Ureter (tissue), 1 donor: Measurements from ENCODE around the gene MAPK11. TPM values are rescaled to one million over a fixed set of nuclear protein-coding genes. Genes with fewer than 3 reads are reported as not detected.
A peak's percentile ranks its signal among the peaks of the same experiment; 100 is the strongest.

ENCODE experiments used
- DNase-seq: peaks from one replicate; pipeline ENCODE4 v3.0.0-alpha.2; 2020; ENCODE audit warnings: low spot score
- total RNA-seq: library from RNA; stranded (reverse); gene quantifications from one replicate; pipeline ENCODE4 v1.2.4, GENCODE V29; 2023
- donor health status: DM: yes; HTN: yes; CAD: no.

The MAPK11 gene
- total RNA-seq, 1 donor from 2014 or later: 15.4 TPM

- no peak for DNase-seq
These were observed 37.9 kb upstream of the MAPK11 start for GRCh38 chr22:50307890-50308596.

GRCh38 chr22:50306753-50307749 is 36.9 kb upstream of the MAPK11 start, which contains the start of gene PLXNB2:
PLXNB2 (minus strand) TSS chr22:50307646; CDS start chr22:50290584, 17,062 bp downstream.
- DNase-seq: peak; percentile 82

DNA sequence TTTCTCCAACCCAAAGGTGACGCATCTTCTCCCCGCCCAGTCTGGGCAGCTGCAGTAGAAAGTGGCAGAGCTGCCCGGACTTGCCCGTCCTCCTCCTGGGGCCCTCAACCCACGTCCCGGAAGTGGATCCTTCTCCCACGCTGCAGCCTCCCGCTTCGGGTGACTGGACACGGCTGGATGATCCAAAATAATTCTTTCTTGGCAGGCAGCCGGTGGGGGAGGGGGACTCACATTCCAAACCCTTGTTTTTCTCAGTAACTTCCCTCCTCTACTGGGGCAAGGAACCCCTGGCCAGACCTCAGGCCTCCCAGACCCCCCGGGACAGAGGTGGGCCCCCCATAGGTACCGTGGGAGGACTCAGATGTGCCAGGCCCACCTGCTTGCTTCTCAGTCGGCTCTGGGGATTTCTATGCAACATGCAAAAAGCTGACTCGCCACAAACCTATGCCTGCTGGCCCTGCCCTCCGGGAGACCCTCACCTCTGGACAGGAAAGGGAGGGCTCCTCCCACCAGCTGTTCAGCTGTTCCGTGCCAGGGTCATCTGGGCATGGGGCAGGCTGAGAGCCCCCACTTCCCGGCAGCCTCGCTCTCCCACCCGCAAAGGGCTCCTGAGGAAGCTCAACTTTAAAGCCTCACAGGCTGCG is 35.9 kb upstream of the MAPK11 start:
- DNase-seq: peak; percentile 94

GRCh38 chr22:50305393-50305922 is 35.3 kb upstream of the MAPK11 start:
- DNase-seq: no peak

- no peak for DNase-seq
These were observed 34.6 kb upstream of the MAPK11 start for GRCh38 chr22:50304528-50305392.

GRCh38 chr22:50303848-50304527 is 33.8 kb upstream of the MAPK11 start:
- DNase-seq: peak; percentile 81

GRCh38 chr22:50303515-50303847 is 33.3 kb upstream of the MAPK11 start:
- DNase-seq: no peak

- DNase-seq: no peak
These were observed 32.4 kb upstream of the MAPK11 start for GRCh38 chr22:50302564-50302963.

- no peak for DNase-seq
These were observed 31.9 kb upstream of the MAPK11 start for GRCh38 chr22:50302041-50302541.

- DNase-seq: no peak
These were observed 31.4 kb upstream of the MAPK11 start for GRCh38 chr22:50301581-50301991.

DNA sequence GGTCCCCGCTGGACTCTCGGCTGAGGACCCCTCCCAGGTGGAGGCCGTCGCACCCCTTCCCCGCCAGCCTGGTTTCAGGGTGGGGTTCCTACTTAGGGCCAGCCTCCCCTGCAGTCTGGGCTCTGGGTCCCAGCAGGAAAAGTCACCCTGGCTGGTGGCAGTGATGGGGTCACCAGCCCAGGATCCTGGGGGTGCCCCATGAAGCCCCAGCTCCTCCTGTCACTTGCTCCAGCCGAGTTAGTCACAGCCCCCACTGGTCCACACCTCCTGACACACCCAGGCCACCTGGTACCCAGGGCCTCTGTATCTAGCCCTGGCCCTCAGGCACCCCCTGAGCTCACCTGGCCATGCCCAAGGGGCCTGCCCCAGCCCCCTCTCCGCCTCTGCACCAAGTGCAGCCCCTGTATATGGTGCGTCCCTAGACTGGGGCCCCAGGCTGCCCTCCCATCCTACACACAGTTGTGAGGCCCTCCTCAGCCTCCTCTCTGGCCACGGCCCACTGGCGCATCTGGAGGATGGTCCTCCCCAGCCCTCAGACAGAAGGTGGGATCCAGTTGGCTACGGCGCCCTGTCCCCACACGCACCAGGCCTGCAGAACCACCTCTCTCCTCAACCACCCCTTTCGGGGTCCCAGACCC is 30.6 kb upstream of the MAPK11 start:
- no peak for DNase-seq

DNA sequence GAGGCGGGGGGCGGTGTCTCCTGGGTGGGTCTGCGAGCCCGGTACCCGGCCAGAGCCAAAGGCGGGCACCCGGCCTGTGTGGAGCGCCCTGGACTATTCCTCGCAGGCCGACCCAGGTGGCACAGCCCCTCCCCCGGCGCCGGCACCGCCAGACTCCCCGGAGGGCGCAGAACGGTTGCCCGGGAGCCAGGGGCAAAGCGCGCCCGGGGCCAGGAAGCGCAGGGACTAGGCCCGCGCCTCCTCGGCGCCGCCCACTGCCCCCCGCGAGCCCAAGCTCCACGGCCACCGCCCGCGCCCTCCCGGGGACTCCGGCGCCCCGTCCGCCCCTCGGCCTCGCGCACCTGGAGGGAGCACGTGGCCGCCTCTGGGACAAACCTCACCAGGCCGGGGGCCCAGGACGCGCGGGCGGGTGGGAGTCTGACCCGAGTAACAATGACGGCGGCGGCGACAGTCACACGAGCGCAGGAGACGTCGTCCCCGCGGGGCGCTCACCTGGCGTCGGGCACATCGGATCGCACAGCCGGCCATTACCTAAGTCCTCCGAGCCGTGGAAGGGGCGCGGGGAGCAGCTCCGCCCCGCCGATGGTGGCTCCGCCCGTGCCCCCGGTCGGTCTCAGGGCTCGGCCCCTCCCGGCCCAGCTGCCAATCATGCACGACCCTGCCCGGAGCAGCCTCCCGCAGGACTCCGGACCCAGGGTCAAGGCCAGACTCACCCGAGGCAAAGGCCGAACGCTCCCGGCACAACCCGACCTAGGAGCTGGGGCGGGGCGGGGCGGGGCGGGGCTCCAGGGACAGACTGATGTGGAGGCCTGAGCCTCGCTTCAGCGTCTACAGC is 29.8 kb upstream of the MAPK11 start:
- DNase-seq: no peak

GRCh38 chr22:50298937-50299784 is 29.0 kb upstream of the MAPK11 start:
- DNase-seq: no peak

- no peak for DNase-seq
These were observed 28.1 kb upstream of the MAPK11 start for GRCh38 chr22:50298266-50298637.

DNA sequence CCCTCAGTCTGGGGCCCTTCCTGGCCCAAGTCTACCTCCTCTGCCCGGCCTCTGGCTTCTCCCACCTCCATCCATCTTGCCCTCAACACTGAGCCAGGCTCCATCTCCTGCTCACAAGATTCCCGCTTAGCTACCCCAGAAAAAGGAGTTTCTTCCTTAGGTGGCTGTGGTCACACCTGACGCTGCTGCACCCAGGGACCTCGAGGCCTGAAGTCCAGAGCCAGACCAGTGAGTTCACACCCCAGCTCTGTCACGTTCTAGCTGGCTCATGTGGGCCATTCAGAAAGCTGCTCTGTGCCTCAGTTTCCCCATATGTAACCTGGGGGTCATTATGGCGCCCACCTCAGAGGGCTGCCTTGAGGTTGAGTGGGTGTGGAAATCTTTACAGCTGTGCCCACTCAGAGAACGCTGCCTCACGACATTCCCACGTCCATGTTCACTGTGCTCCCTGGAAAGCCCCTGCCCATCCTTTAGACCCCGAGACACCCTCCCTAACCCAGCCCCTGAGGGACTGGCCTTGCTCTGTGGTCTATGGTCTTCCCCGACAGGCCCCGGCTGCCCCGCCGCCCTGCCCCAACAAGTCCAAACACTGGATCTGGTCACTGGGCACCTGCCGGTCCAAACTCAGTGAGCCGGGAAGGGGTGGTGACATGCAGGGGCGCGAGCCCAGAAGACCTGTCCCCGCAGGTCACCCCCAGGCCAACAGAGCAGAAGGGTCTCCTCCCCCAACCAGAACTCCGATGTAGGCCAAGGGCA is 27.5 kb upstream of the MAPK11 start:
- no peak for DNase-seq

DNA sequence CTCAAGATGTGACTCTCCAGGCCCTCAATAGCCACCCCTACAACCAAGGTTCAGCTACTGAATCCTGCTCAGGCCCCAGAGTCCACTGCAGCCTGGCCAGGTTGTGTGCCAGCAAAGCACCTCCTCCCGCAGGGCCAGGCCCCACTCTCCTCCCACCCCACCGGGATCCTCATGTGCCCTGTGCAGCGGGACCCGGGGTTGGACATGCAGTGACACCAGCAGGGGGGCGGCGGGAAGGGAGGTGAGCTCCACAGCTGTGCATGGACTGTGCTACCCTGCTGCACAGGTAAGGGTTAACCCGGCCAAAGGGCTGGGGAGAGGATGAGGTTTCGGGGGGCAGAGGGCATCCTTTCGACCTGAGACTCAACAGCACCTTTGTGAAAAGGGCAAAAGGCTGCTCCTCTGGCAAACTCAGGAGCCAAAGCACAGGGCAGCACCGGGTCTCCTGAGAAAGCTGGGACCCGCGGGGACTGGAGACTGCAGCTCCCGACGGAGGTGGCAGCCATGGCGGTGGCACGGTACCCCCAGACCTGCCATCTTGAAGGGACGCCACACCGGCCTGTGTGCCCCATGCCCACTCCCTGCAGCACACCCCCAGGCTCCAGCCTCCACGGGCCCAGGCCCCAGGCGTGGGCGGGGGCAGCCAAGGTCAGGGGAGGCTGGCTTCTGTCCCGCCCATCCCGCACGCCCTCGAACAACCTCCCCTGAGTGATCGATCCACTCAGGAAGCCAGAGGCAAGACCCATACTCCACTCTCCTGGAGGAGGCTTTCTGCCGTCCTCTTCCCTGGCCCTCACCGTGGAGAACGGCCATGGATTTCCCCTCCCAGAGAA is 26.7 kb upstream of the MAPK11 start:
- no peak for DNase-seq
